OCI-M2 (cell line): Measurements from ENCODE around the gene FAM107B.

Experiments used
- DNase-seq: peaks from one replicate; lab custom pipeline; 2025; ENCODE audit not compliant: unreplicated experiment; lab: John Stamatoyannopoulos, UW

The FAM107B gene

DNA sequence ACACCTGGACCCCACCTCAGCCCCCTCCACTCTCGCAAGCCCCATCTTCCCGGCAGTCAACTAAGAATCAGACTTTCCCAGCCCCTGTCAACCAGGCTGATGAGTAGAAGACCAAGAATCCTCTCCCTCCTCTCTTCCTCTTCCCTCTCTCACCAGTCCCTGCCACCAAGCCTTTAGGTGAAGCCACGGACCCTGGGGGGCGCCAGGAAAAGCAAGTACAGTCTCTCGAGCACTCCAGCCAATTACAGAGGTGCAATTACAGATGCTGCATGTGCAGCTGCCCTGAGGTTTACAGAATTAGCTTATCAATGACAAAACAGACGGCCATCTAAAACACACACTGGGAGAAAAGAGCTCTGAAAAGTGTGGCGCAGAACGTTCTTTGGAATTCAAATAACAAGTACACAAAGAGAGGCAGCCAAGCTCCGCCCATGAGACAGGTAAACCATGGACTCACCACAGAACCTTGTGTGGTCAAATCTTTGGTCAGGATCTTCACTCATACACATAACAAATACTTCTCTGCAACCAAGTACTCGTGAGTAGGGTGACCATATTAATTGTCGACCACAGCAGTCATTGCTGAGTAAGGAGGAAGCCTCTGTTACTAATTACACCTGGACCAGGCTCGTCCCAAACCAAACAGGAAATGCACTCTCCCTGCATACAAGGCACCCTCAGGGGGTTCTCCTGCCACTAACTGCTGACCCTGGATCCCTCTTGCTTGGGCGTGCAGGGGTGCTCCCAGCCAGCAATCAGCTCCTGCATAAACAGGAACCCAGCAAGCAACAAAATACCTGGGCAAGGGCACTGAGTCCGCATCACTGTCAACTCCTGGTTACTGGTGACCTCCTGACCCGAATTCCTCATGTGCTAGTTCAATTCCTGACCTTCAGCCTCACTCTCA lies 189.2 kb downstream of the FAM107B start:
- DNase-seq = no peak

DNA sequence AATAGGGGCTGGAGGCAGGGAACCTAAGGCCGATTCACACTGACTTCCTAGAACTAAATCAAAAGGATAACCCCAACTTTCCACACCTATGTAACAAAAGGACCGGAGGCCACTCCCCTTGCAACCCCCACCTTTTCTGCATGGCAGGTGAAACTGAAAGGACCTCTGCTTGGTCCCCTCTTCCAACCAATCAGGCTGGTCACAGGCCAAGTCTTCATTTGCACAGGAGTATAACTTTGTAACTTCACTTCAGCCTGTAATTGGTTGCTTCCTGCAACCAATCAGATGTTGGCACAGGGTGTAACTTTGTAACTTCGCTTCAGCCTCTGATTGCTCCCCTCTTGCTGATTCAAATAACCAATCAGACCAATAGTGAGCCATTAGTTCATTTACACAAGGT lies 190.0 kb downstream of the FAM107B start:
- no peak for DNase-seq

GRCh38 chr10:14583967-14584366 lies 190.7 kb downstream of the FAM107B start:
- DNase-seq = no peak

DNA sequence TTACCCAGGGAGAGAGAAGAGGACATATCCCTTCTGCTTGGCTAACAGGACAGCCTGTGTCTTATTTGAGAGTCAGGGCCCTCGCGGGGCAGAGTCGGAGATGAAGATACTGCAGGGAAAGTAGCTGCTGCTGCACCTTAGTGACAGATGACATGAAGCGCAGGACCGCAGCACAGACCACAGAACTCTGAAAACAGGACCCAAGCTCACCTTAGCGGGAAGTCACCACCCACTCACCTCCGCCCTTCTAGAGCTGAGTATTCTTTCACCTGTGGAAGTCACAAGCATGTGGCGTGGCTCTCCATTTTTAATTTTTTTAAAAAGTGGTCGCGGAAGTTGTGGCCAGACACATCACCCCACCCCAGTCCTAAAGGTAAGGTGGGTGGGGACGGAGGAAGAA lies 191.4 kb downstream of the FAM107B start:
- DNase-seq = no peak

DNA sequence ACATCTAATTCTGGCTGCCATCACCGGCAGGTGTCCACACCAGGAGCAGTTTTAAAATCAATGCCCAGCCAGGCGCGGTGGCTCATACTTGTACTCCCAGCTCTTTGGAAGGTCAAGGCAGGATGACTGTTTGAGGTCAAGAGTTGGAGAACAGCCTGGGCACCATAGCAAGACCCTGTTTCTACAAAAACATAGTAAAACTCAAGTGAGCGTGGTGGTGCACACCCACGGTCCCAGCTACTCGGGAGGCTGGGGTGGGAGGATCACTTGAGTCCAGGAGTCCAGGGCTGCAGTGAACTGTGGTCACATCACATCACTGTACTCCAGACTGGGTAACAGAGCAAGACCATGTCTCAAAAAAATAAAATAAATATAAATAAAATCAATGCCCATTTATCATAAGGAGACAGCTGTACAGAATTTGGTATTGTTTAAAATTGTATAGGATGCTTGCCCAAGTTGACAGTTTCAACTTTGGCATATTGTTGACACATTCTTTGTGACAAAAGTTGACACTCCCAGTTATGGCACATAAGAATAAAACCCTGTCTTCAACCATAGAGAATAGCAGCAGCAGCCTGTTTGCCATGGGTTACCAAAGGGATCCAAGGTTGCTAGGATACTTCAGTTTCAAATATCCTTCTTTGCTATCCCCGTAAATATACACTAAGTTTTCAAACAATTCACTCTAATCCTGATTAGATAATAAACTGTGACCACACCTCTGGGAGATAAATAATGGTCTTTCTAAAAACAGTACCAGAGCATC lies 193.0 kb downstream of the FAM107B start:
- no peak for DNase-seq

- DNase-seq = no peak
Observed at GRCh38 chr10:14580671-14581332, 193.9 kb downstream of the FAM107B start.

DNA sequence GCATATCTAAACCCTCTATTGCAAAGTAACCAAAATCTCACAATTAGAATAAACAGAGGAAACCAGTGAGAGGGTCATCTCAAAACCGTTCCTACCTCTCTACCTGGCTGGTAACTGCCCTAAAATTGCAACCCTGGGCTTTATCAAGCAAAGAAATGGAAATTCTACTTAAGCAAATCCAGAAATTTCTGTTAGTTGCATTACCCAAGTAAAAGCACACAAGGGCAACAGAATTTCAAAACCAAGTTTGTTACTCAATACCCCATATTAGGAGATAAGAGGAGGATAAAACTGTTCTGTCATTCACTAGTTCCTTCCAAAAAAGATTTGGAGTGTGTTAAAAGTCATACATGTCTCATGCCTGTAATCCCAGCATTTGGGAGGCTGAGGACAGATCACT lies 195.3 kb downstream of the FAM107B start:
- DNase-seq = no peak

GRCh38 chr10:14578060-14578952 lies 196.4 kb downstream of the FAM107B start:
- DNase-seq = no peak

DNA sequence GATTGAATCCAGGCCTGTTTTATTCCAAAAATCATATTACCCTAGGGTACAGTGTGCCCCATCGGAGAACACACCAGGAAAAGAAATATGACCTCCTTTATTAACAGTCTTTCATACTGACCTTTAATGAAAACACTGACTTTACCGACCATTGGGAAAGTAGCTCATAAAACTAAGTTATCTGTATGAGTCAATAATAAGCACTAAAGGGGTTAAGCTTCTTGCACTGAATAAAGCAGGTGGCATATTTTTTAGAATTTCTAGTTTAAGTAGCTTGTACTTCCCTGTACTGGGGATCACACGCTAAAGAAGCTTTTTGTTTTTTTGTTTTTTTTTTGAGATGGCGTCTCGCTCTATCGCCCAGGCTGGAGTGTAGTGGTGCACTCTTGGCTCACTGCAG lies 199.8 kb downstream of the FAM107B start:
- no peak for DNase-seq

- DNase-seq = no peak
Observed at GRCh38 chr10:14574291-14574690, 200.4 kb downstream of the FAM107B start.

DNA sequence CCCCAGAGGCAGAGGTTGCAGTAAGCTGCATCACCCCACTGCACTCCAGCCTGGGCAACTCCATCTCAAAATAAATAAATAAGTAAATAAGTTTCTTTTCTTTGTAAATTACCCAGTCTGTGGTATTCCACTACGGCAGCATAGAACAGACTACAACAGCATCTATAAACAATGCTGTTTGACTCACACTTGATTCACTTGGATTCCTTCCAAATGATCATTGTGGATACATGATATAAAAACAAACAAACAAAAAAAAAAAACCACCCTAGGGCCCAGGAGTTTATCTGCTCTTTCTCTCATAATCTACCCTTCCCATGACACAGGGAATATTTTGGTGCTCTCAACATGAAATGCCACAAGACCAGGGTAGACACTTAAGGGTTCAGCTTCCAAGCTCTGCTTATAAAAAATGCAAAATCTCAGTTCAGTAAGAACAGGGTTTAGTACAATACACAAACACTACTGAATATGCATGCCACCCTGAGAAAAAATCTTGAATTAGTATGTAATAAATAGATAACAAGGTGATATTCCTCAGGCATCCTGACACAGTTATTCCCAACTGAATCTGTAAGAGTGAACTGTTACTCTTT lies 200.9 kb downstream of the FAM107B start:
- DNase-seq = no peak

DNA sequence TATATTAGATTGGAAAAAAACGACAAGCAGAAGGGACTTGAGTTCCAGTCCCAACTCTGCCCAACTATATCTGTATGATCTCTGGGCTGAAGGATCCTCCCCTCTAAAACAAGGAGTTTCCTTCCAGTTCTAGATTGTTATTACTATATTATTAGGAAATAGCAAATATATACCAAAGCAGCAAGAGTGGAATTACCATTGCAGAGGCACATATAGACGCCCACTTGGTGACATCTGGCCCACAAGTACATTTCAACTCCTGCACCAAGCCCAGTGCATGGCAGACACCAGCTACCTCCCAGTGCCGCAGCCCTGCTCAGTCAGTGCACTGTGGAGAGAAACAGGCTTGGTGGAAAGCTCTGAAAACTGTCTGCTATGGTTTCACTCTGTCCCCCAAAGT lies 201.9 kb downstream of the FAM107B start:
- no peak for DNase-seq

- no peak for DNase-seq
Observed at GRCh38 chr10:14571866-14572507, 202.7 kb downstream of the FAM107B start.

GRCh38 chr10:14570800-14571199 lies 203.9 kb downstream of the FAM107B start:
- no peak for DNase-seq

DNA sequence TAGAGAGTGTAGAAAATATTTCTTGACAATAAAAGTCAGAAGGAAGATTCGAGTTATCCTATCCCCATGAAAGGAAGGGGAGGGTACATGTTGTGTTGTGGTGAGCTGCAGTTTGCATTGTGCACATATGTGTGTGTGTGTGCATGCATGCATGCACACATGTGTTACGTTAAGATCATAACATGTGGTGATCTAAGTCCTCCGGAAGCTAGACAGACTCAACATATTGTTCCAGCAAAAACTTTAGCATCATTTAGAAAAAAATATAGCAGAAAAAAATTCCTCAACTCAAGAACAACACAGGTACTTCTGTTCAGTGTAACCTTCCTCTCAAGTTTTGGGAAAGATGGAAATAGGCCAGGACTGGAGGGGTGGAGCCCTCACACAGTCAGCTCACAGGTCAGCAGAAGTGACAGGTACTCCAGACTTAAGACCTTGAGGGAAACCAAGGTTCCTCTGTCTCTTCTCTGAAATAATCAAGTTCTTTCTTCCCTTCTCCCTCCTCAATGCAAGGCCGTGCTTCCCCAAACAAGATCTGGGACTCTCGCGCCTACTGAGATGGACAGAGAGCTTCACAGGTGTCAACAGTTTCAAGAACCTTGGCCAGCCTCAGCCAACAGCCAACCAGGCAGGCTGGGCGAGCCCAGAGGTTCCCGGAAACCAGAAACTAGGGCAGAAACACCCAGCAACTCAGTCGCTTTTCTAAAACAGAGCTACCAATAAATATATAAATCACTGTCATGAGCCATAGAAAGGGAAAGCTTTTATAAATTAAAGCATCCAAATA lies 205.2 kb downstream of the FAM107B start:
- DNase-seq = no peak

DNA sequence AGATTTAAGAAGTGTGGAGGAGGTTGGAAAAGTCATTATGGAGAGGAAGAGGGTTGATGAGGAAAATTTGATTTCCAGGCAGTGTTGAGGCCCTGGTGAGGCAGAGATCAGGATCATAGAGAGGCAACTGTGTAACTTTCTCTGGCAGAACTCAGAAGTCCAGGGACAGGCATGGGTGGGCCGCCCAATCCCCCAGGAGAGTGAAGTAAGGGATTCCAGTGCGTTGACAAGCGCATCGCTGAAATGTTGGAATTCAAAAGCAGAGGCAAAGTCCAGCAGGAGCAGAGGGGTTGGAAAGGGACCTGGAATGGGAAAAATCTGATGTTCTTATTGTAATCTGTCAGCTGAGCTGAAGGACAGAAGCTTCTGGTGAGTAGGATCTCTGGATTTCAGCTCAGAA lies 207.3 kb downstream of the FAM107B start:
- DNase-seq = no peak

DNA sequence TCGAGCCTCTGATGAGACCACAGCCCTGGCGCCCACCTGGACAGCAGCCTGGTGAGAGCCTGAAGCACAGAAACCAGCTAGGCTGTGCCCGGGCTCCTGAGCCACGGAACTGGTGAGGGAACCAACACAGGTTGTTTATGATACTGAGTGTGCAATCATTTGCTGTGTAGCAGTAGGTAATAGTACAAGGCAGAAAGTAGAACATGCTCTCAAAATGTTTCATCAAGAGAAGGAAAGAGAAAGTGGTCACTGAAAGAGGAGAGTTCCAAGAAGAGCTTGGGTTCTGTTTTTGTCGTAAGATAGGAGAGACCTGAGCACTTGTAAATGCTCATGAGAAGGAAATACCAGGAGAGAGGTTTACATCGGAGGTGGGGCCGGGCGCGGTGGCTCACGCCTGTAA lies 208.2 kb downstream of the FAM107B start:
- no peak for DNase-seq

- DNase-seq = no peak
Observed at GRCh38 chr10:14565199-14565598, 209.5 kb downstream of the FAM107B start.

- DNase-seq = no peak
Observed at GRCh38 chr10:14564268-14564744, 210.4 kb downstream of the FAM107B start.
